ENCODE results near the gene ASB11.
"Not testable (repeated sequence)": the region's sequence is repeated elsewhere in the genome, so short reads cannot be mapped to it uniquely, and the experiment has no call there.

ASB11 gene

DNA sequence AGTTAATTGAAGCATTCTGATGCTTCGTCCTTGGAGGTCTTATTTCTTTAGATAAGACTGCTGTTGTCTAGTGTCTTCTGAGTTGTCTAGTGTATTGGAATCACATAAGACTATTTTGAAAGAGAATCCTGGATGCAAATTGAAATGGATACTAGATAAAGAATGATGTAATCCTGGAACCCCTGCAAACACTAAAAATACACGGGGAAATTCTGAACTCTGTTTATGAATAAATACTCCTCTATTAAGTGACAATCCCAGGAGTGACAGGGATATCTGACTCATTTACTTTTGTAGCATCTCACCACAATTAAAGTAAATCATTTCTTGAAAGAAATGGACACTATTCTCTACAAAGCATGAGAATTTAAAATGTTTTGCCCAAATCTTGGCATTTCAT lies 968 bp downstream of the ASB11 start:
- H2AFZ ChIP-seq (ENCODE audit: low read depth, low read length) = no peak overlapping the region
- no peaks in the 10 kb centered on the region for H3K9me3 ChIP-seq (ENCODE audit: insufficient read depth, low read length)
- no peak overlapping the region for H3K27ac ChIP-seq (ENCODE audit: low read length)
- no peaks in the 10 kb centered on the region for H3K79me2 ChIP-seq (ENCODE audit: low read length)
- TF ChIP-seq, protein P1, sequence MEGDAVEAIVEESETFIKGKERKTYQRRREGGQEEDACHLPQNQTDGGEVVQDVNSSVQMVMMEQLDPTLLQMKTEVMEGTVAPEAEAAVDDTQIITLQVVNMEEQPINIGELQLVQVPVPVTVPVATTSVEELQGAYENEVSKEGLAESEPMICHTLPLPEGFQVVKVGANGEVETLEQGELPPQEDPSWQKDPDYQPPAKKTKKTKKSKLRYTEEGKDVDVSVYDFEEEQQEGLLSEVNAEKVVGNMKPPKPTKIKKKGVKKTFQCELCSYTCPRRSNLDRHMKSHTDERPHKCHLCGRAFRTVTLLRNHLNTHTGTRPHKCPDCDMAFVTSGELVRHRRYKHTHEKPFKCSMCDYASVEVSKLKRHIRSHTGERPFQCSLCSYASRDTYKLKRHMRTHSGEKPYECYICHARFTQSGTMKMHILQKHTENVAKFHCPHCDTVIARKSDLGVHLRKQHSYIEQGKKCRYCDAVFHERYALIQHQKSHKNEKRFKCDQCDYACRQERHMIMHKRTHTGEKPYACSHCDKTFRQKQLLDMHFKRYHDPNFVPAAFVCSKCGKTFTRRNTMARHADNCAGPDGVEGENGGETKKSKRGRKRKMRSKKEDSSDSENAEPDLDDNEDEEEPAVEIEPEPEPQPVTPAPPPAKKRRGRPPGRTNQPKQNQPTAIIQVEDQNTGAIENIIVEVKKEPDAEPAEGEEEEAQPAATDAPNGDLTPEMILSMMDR (IDR thresholded peaks at IDR 0.05; ENCODE audit: low read depth, low read length) = no peak
- TF ChIP-seq EZH2phosphoT487 (IDR thresholded peaks at IDR 0.05; ENCODE audit: low read depth) = no peak
- H3K9ac ChIP-seq (ENCODE audit: low read length) = no peak overlapping the region
- H3K4me2 ChIP-seq (ENCODE audit: low read length) = no peak overlapping the region
- no peaks in the 10 kb centered on the region for H4K20me1 ChIP-seq (ENCODE audit: insufficient read depth, low read length)
- no peak overlapping the region for H3K4me3 ChIP-seq (ENCODE audit: low read length)
- H3K36me3 ChIP-seq (replicated peaks; ENCODE audit: low read depth, low read length) = no peaks in the 10 kb centered on the region
- no peaks in the 10 kb centered on the region for H3K27me3 ChIP-seq (ENCODE audit: low read depth, low read length)
- H3K4me1 ChIP-seq (ENCODE audit: low read length) = no peaks in the 10 kb centered on the region

DNA sequence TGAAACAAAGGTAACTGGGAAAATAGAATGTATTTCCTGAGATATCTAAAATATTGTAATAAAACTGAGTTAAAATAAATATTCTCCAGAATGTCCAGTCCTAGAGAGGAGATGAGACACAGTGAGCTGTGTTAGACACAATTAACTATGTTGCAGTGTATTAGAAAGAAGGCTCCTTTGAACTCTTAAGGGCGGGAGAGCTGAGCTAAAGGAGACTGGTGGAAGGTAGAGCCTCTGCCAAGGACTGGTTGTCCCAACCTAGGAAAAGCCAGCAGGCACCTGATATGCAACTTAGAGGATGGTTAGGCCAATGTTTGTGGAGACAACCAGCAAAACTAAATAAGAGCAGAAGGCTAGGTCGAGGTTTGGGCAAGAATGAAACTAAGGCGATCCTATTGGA lies 4.3 kb downstream of the ASB11 start:
- no peaks in the 10 kb centered on the region for H3K4me1 ChIP-seq (ENCODE audit: low read length)
- H3K27me3 ChIP-seq (ENCODE audit: low read depth, low read length) = no peaks in the 10 kb centered on the region
- no peak overlapping the region for H3K9ac ChIP-seq (ENCODE audit: low read length)
- no peaks in the 10 kb centered on the region for H3K79me2 ChIP-seq (ENCODE audit: low read length)
- no peak overlapping the region for H3K4me2 ChIP-seq (ENCODE audit: low read length)
- no peak overlapping the region for H3K4me3 ChIP-seq (ENCODE audit: low read length)
- no peak for TF ChIP-seq EZH2phosphoT487 (IDR thresholded peaks at IDR 0.05; ENCODE audit: low read depth)
- TF ChIP-seq, protein P1 (IDR thresholded peaks at IDR 0.05; ENCODE audit: low read depth, low read length) = no peak
- H3K9me3 ChIP-seq (ENCODE audit: insufficient read depth, low read length) = no peaks in the 10 kb centered on the region
- no peaks in the 10 kb centered on the region for H3K36me3 ChIP-seq (replicated peaks; ENCODE audit: low read depth, low read length)
- H2AFZ ChIP-seq (ENCODE audit: low read depth, low read length) = no peak overlapping the region
- no peaks in the 10 kb centered on the region for H4K20me1 ChIP-seq (ENCODE audit: insufficient read depth, low read length)
- H3K27ac ChIP-seq (ENCODE audit: low read length) = no peak overlapping the region

DNA sequence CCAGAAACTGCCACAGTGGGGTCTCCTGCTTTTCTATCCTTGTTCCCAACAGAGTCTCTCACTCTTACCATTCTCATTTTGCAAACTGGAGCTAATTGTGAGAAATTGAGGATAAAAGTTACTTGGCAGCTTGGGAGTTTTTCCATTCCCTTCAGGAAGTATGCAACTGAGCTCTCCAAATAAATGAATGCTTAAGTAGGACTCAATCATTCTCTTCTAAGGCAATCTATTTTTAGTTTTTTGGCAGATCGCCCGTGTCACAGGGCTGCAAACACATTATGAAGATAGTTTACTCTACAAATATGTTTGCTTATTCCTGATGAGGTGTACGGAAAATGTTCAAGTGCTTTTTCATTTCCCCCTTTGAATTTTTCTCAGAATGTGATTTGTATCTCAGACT lies 5.3 kb downstream of the ASB11 start:
- H3K4me1 ChIP-seq (ENCODE audit: low read length) = no peaks in the 10 kb centered on the region
- H3K36me3 ChIP-seq (replicated peaks; ENCODE audit: low read depth, low read length) = no peaks in the 10 kb centered on the region
- H3K9me3 ChIP-seq (ENCODE audit: insufficient read depth, low read length) = no peaks in the 10 kb centered on the region
- no peak overlapping the region for H3K9ac ChIP-seq (ENCODE audit: low read length)
- no peak overlapping the region for H3K4me3 ChIP-seq (ENCODE audit: low read length)
- H4K20me1 ChIP-seq (ENCODE audit: insufficient read depth, low read length) = no peaks in the 10 kb centered on the region
- H3K79me2 ChIP-seq (ENCODE audit: low read length) = no peaks in the 10 kb centered on the region
- TF ChIP-seq EZH2phosphoT487 (IDR thresholded peaks at IDR 0.05; ENCODE audit: low read depth) = no peak
- TF ChIP-seq, protein P1 (IDR thresholded peaks at IDR 0.05; ENCODE audit: low read depth, low read length) = no peak
- H3K4me2 ChIP-seq (ENCODE audit: low read length) = no peak overlapping the region; the same call in 1 of the 2 replicates
- H3K27me3 ChIP-seq (ENCODE audit: low read depth, low read length) = no peaks in the 10 kb centered on the region
- no peak overlapping the region for H2AFZ ChIP-seq (ENCODE audit: low read depth, low read length)
- no peak overlapping the region for H3K27ac ChIP-seq (ENCODE audit: low read length)

DNA sequence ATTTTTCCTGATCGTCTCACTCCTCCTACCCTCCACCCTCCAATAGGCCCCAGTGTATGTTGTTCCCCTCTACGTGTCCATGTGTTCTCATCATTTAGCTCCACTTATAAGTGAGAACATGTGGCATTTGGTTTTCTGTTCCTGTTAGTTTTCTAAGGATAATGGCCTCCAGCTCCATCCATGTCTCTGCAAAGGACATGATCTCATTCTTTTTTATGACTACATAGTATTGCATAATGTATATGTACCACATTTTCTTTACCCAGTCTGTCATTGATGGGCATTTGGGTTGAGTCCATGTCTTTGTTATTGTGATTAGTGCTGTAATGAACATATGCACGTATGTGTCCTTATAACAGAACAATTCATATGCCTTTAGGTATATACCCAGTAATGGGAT lies 9.5 kb downstream of the ASB11 start:
- H3K4me2 ChIP-seq (ENCODE audit: low read length); H3K27me3 ChIP-seq (ENCODE audit: low read depth, low read length); H3K4me1 ChIP-seq (ENCODE audit: low read length); H3K27ac ChIP-seq (ENCODE audit: low read length); H3K79me2 ChIP-seq (ENCODE audit: low read length); H3K4me3 ChIP-seq (ENCODE audit: low read length); H4K20me1 ChIP-seq (ENCODE audit: insufficient read depth, low read length); H3K9me3 ChIP-seq (ENCODE audit: insufficient read depth, low read length); H2AFZ ChIP-seq (ENCODE audit: low read depth, low read length); H3K36me3 ChIP-seq (replicated peaks; ENCODE audit: low read depth, low read length); H3K9ac ChIP-seq (ENCODE audit: low read length): not testable (repeated sequence)

DNA sequence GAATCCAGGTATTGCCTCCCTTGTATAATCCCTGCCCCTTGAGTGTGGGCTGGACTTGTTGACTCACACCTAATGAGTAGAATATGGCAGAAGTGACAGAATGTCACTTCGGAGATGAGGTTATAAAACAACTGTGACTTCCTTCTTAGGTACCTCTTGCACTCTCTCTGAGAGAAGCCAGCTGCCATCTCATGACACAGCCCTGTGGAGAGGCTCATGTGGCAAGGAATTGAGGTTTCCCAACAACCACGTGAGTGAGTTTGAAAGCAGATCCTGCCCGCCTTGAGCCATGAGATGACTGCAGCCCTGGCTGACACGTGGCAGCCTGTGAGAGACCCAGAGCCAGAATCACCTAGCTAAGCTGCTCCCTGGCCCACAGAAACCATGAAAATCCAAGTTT lies 13.5 kb downstream of the ASB11 start:
- Histone ChIP-seq H3K9me3 (ENCODE audit: insufficient read depth, low read length) (no peaks in the 10 kb centered on the region), H3K79me2 (ENCODE audit: low read length) (no peaks in the 10 kb centered on the region), H3K27me3 (ENCODE audit: low read depth, low read length) (no peaks in the 10 kb centered on the region), H3K4me1 (ENCODE audit: low read length) (peaks cover 9% of the 10 kb centered on the region), H3K4me3 (ENCODE audit: low read length) (no peak overlapping the region), H3K4me2 (ENCODE audit: low read length) (no peak overlapping the region), H2AFZ (ENCODE audit: low read depth, low read length) (no peak overlapping the region), H3K9ac (ENCODE audit: low read length) (no peak overlapping the region), H3K36me3 (replicated peaks; ENCODE audit: low read depth, low read length) (no peaks in the 10 kb centered on the region), H4K20me1 (ENCODE audit: insufficient read depth, low read length) (no peaks in the 10 kb centered on the region), H3K27ac (ENCODE audit: low read length) (no peak overlapping the region)
- TF ChIP-seq, protein P1 (IDR thresholded peaks at IDR 0.05; ENCODE audit: low read depth, low read length) = no peak
- no peak for TF ChIP-seq EZH2phosphoT487 (IDR thresholded peaks at IDR 0.05; ENCODE audit: low read depth)

Data from OCI-LY3 (cell line).